K562 (cell line): Measurements from ENCODE around the gene FAHD2A.

Experiments
- BHLHE40 ChIP-seq: IDR thresholded peaks from 2 replicates; pipeline ENCODE4 v1.6.1; 2011; ENCODE audit warnings: low read length, improper control_type of control experiment
- CTCF ChIP-seq, 3 experiments: IDR thresholded peaks in 2 of 3; conservative IDR thresholded peaks in 1 of 3; 2 replicates each; pipeline ENCODE4 v1.5.1; 2011 to 2012; ENCODE audit warnings: low read length in 3 of 3, mild to moderate bottlenecking in 3 of 3, control low read depth in 2 of 3, improper control_type of control experiment in 1 of 3, inconsistent platforms in 1 of 3, low read depth in 1 of 3, mixed read lengths in 1 of 3, moderate library complexity in 1 of 3; ENCODE audit not compliant: insufficient read depth in 2 of 3
- FOXM1 ChIP-seq, 2 experiments: fragments of 450-650 bp in 1 of 2; sonication (generic) in 1 of 2; formaldehyde crosslinking in 1 of 2; IDR thresholded peaks; 2 replicates each; pipeline versions ENCODE4 v1.6.1 to v1.9.0; 2017 to 2022; ENCODE audit warnings: low read depth in 2 of 2, mild to moderate bottlenecking in 2 of 2, missing genetic modification reagents in 1 of 2, moderate library complexity in 1 of 2
- HMGXB4 ChIP-seq: sonication (generic); formaldehyde crosslinking; IDR thresholded peaks from 2 replicates; pipeline ENCODE4 v1.8.1; 2023; ENCODE audit warnings: mild to moderate bottlenecking, missing genetic modification reagents
- KAT2B ChIP-seq: IDR thresholded peaks from one replicate; pipeline ENCODE4 v1.6.1; 2012; ENCODE audit warnings: low read depth, mild to moderate bottlenecking, control low read depth, inconsistent platforms, low read length, moderate library complexity
- POLR2A ChIP-seq: fragments of 450-650 bp; conservative IDR thresholded peaks from 2 replicates; pipeline ENCODE4 v1.6.1; 2016
- USF1 ChIP-seq: sonication (generic); formaldehyde crosslinking; IDR thresholded peaks from 2 replicates; pipeline ENCODE4 v1.9.0; 2022; ENCODE audit warnings: mild to moderate bottlenecking, missing genetic modification reagents
- YY1 ChIP-seq, 3 experiments: IDR thresholded peaks; 2 replicates each; pipeline ENCODE4 v1.6.1; 2011; ENCODE audit warnings: low read length in 2 of 3, mild to moderate bottlenecking in 2 of 3, moderate library complexity in 2 of 3, borderline replicate concordance in 1 of 3, control low read depth in 1 of 3, low read depth in 1 of 3; ENCODE audit not compliant: insufficient read depth in 3 of 3, insufficient replicate concordance in 2 of 3, control insufficient read depth in 1 of 3, insufficient read length in 1 of 3; ENCODE audit errors: extremely low read depth in 1 of 3
- ZNF239 ChIP-seq: fragments of 250-450 bp; sonication (Bioruptor Pico); IDR thresholded peaks from 2 replicates; pipeline ENCODE4 v1.4.0; 2020; ENCODE audit warnings: mild to moderate bottlenecking

- TF ChIP-seq CTCF (IDR thresholded peaks at IDR 0.05 in 2 of 3, conservative IDR thresholded peaks at IDR 0.05 in 1 of 3; ENCODE audit: insufficient read depth in 2 of 3, low read depth in 1 of 3, low read length in 3 of 3) (no peak), YY1 (IDR thresholded peaks at IDR 0.05; ENCODE audit: borderline replicate concordance in 1 of 3, control insufficient read depth in 1 of 3, extremely low read depth in 1 of 3, insufficient read depth in 3 of 3, insufficient read length in 1 of 3, insufficient replicate concordance in 2 of 3, low read depth in 1 of 3, low read length in 2 of 3) (no peak), ZNF239 (no peak), POLR2A (no peak), BHLHE40 (no peak), KAT2B (no peak), FOXM1 (IDR thresholded peaks at IDR 0.05; ENCODE audit: low read depth) (no peak), FOXM1 (CRISPR knock-in tag; IDR thresholded peaks at IDR 0.05; ENCODE audit: low read depth) (no peak), USF1 (CRISPR knock-in tag) (no peak), HMGXB4 (no peak)
These were observed 43.0 kb upstream of the FAHD2A start for GRCh38 chr2:95359501-95359930.
